Measurements from ENCODE around the gene EEF2.
A peak's percentile ranks its signal among the peaks of the same experiment; 100 is the strongest.
"Not testable (repeated sequence)": the region's sequence is repeated elsewhere in the genome, so short reads cannot be mapped to it uniquely, and the experiment has no call there.

Gene EEF2

GRCh38 chr19:4007021-4007835 is 22.0 kb upstream of the EEF2 start, which contains the start of gene PIAS4:
Gene PIAS4 (plus strand): TSS chr19:4007736. CDS start chr19:4007761, 25 bp downstream.
- H3K9me3 Mint-ChIP-seq, result no peaks in the 10 kb centered on the region
- H3K4me1 Mint-ChIP-seq, result peaks cover 33% of the 10 kb centered on the region
- DNase-seq, result peak; percentile 95
- H3K4me3 Mint-ChIP-seq, result peak within 1 kb of the TSS; percentile 99
- TF ChIP-seq, protein P1, sequence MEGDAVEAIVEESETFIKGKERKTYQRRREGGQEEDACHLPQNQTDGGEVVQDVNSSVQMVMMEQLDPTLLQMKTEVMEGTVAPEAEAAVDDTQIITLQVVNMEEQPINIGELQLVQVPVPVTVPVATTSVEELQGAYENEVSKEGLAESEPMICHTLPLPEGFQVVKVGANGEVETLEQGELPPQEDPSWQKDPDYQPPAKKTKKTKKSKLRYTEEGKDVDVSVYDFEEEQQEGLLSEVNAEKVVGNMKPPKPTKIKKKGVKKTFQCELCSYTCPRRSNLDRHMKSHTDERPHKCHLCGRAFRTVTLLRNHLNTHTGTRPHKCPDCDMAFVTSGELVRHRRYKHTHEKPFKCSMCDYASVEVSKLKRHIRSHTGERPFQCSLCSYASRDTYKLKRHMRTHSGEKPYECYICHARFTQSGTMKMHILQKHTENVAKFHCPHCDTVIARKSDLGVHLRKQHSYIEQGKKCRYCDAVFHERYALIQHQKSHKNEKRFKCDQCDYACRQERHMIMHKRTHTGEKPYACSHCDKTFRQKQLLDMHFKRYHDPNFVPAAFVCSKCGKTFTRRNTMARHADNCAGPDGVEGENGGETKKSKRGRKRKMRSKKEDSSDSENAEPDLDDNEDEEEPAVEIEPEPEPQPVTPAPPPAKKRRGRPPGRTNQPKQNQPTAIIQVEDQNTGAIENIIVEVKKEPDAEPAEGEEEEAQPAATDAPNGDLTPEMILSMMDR (IDR thresholded peaks at IDR 0.05), result no peak
- H3K27me3 Mint-ChIP-seq (ENCODE audit: low read depth, poor library complexity), result peaks cover 3% of the 10 kb centered on the region
- H3K36me3 Mint-ChIP-seq (ENCODE audit: low read depth), result peaks cover under 1% of the 10 kb centered on the region
- peak within 1 kb of the TSS; percentile 94 for H3K27ac Mint-ChIP-seq

- not testable (repeated sequence) for H3K9me3 Mint-ChIP-seq; DNase-seq; H3K36me3 Mint-ChIP-seq (ENCODE audit: low read depth); H3K27me3 Mint-ChIP-seq (ENCODE audit: low read depth, poor library complexity); H3K27ac Mint-ChIP-seq
- Mint-ChIP-seq H3K4me1 (peaks cover 21% of the 10 kb centered on the region), H3K4me3 (peak overlapping the region; percentile 74)
Measured at GRCh38 chr19:4005436-4005835, 20.2 kb upstream of the EEF2 start.

DNA sequence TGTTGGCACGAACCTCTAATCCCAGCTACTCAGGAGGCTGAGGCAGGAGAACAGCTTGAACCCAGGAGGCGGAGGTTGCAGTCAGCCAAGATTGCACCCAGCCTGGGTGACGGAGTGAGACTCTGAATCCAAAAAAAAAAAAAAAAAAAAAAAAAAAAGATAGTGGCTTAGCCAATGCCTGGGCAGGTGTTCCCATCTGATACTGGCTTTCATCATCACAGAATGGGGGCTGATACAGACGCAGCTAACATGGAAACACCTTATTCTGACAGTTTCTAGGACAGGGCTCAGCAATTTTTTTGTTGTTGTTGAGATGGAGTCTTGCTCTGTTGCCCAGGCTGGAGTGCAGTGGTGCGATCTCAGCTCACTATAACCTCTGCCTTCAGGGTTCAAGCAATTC is 15.5 kb upstream of the EEF2 start:
- not testable (repeated sequence) for H3K9me3 Mint-ChIP-seq; H3K4me1 Mint-ChIP-seq; H3K27me3 Mint-ChIP-seq (ENCODE audit: low read depth, poor library complexity); H3K27ac Mint-ChIP-seq; DNase-seq; H3K4me3 Mint-ChIP-seq; H3K36me3 Mint-ChIP-seq (ENCODE audit: low read depth)

DNA sequence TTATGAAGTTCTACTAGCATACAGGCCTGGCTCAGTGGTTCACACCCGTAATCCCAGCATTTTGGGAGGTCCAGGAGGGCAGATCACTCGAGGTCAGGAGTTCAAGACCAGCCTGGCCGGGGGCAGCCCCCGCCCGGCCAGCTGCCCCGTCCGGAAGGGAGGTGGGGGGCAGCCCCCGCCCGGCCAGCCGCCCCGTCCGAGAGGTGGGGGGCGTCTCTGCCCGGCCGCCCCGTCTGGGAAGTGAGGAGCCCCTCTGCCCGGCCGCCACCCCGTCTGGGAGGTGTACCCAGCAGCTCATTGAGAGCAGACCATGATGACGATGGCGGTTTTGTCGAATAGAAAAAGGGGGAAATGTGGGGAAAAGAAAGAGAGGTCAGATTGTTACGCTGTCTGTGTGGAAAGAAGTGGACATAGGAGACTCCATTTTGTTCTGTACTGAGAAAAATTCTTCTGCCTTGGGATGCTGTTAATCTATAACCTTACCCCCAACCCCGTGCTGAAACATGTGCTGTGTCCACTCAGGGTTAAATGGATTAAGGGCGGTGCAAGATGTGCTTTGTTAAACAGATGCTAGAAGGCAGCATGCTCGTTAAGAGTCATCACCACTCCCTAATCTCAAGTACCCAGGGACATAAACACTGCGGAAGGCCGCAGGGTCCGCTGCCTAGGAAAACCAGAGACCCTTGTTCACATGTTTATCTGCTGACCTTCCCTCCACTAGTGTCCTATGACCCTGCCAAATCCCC is 13.6 kb upstream of the EEF2 start:
- H3K4me3 Mint-ChIP-seq; H3K27me3 Mint-ChIP-seq (ENCODE audit: low read depth, poor library complexity); H3K27ac Mint-ChIP-seq; H3K36me3 Mint-ChIP-seq (ENCODE audit: low read depth); H3K9me3 Mint-ChIP-seq; H3K4me1 Mint-ChIP-seq; DNase-seq: not testable (repeated sequence)

DNA sequence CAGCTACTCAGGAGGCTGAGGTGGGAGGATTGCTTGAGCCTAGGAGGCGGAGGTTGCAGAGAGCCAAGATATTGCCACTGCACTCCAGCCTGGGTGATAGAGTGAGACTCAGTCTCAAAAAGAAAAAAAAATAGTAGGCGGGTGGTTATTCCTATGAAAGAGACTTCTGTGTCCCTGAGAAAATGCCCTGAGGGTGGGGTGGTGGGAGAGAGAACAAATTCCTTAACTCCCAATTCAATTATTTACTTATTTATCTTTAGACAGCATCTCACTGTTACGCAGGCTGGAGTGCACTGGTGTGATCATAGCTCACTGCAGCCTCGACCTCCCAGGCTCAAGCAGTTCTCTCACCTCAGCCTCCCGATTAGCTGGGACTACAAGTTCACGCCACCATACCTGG is 10.3 kb upstream of the EEF2 start:
- H3K9me3 Mint-ChIP-seq, result peaks cover 9% of the 10 kb centered on the region
- no peak overlapping the region for H3K4me3 Mint-ChIP-seq
- H3K27me3 Mint-ChIP-seq (ENCODE audit: low read depth, poor library complexity), result peaks cover 17% of the 10 kb centered on the region
- TF ChIP-seq, protein P1 (IDR thresholded peaks at IDR 0.05), result no peak
- no peaks in the 10 kb centered on the region for H3K4me1 Mint-ChIP-seq
- no peaks in the 10 kb centered on the region for H3K36me3 Mint-ChIP-seq (ENCODE audit: low read depth)
- no peak overlapping the region for H3K27ac Mint-ChIP-seq
- no peak for DNase-seq

DNA sequence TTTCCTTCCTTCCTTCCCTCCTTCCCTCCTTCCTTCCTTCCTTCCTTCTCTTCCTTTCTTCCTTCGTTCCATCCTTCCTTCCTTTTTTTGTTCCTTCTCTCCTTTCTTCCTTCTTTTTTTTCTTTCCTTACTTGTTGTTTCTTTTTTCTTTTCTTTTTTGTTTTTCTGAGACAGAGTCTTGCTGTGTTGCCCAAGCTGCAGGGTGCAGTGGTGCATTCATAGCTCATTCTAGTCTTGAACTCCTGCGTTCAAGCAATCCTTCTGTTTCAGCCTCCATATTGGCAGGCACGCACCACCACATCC is 5.5 kb upstream of the EEF2 start:
- DNase-seq, result no peak
- H3K27me3 Mint-ChIP-seq (ENCODE audit: low read depth, poor library complexity), result peaks cover 35% of the 10 kb centered on the region
- TF ChIP-seq, protein P1 (IDR thresholded peaks at IDR 0.05), result no peak
- no peaks in the 10 kb centered on the region for H3K36me3 Mint-ChIP-seq (ENCODE audit: low read depth)
- H3K4me1 Mint-ChIP-seq, result peaks cover 21% of the 10 kb centered on the region
- H3K27ac Mint-ChIP-seq, result no peak overlapping the region
- H3K4me3 Mint-ChIP-seq, result peak overlapping the region; percentile 49
- peaks cover 6% of the 10 kb centered on the region for H3K9me3 Mint-ChIP-seq

DNA sequence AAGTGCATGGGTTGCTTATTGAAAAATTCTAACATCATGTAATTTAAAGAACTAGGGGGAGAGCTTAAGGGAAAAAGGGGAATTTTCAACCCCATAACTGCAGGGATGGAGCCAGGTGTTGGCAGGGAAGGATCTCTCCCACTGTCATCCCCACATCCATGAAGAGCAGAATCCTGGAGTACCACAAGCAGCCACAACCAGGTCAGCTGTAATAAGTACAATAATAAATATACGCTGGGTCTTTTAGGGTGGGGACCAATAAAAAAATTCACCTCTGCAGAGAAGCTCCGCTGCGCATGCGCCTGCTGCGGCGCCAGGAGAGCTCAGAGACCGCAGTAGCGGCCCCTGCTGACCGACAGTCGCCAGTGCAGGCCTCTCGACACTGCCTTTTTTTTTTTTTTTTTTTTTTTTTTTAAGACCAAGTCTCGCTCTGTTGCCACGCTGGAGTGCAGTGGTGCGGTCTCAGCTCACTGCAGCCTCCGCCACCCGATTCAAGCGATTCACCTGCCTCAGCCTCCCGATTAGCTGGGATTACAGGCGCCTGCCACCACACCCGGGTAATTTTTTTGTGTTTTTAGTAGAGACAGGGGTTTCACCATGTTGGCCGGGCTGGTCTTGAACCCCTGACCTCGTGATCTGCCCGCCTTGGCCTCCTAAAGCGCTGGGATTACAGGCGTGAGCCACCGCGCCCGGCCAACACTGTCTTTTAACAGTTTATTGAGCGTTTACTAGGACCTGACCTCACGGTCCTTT is 2.5 kb upstream of the EEF2 start:
- Mint-ChIP-seq H3K27me3 (ENCODE audit: low read depth, poor library complexity) (peaks cover 32% of the 10 kb centered on the region), H3K9me3 (peaks cover 6% of the 10 kb centered on the region), H3K36me3 (ENCODE audit: low read depth) (peaks cover 15% of the 10 kb centered on the region), H3K4me3 (peak overlapping the region; percentile 64), H3K4me1 (peaks cover 44% of the 10 kb centered on the region), H3K27ac (no peak overlapping the region)
- TF ChIP-seq, protein P1 (IDR thresholded peaks at IDR 0.05), result peak; percentile 93
- peak; percentile 88 for DNase-seq
